Measurements from ENCODE around the gene LCK.

- TF ChIP-seq CTCF (IDR thresholded peaks at IDR 0.05; ENCODE audit: low read depth, low read length) (no peak), MAX (IDR thresholded peaks at IDR 0.05; ENCODE audit: low read depth, low read length) (no peak), POLR2A (IDR thresholded peaks at IDR 0.05; ENCODE audit: extremely low read depth, insufficient read length) (no peak)
Measured at GRCh38 chr1:32221581-32221979, 29.5 kb upstream of the LCK start.

All from NB4 (cell line).